PC-3 (cell line): Measurements from ENCODE around the gene PEX10.

Source experiments
- CTCF ChIP-seq: fragments of 300-600 bp; sonication (generic); conservative IDR thresholded peaks from 2 replicates; pipeline ENCODE4 v1.5.1; 2017; ENCODE audit warnings: antibody characterized with exemption, low read depth, mild to moderate bottlenecking, low read length
- EZH2 ChIP-seq: fragments of 300-600 bp; sonication (generic); IDR thresholded peaks from one replicate; pipeline ENCODE4 v1.6.1; 2017; ENCODE audit warnings: antibody characterized with exemption, mild to moderate bottlenecking, low read length; ENCODE audit not compliant: unreplicated experiment

- TF ChIP-seq CTCF (no peak), EZH2 (no peak)
Observed at GRCh38 chr1:2442661-2443060, 30.3 kb upstream of the PEX10 start.
